HL-60/S4 treated with phorbol 12-myristate 13-acetate at 8.2 ng/mL for 4 days and 3 days (cell line): Measurements from ENCODE around the gene EIF4G2.
"Not testable (repeated sequence)": the region's sequence is repeated elsewhere in the genome, so short reads cannot be mapped to it uniquely, and the experiment has no call there.

Experiments used
- in situ Hi-C: fragments of 300-500 bp; cut with MboI; formaldehyde crosslinking; loops from 2 replicates; pipeline ENCODE4 v1.15.0; 2022; ENCODE audit warnings: low sequenced_read_pairs

The EIF4G2 gene

GRCh38 chr11:10808553-10809372, at the start of gene EIF4G2:
EIF4G2 (minus strand) TSS chr11:10808926.
- in situ Hi-C loops = no loop called here

- in situ Hi-C loops = no loop called here
Observed at GRCh38 chr11:10857709-10858438, 49.1 kb upstream of the EIF4G2 start, which contains the start of gene ZBED5. ZBED5 (minus strand) TSS chr11:10858053; CDS start chr11:10854945, 3,108 bp downstream.

- in situ Hi-C loops = no loop called here
Observed at GRCh38 chr11:10857459-10857708, 48.7 kb upstream of the EIF4G2 start.

GRCh38 chr11:10856689-10857458, 48.1 kb upstream of the EIF4G2 start:
- in situ Hi-C loops = no loop called here

GRCh38 chr11:10855295-10855694, 46.6 kb upstream of the EIF4G2 start:
- in situ Hi-C loops = no loop called here

- in situ Hi-C loops = no loop called here
Observed at GRCh38 chr11:10847960-10848860, 39.5 kb upstream of the EIF4G2 start.

- in situ Hi-C loops = no loop called here
Observed at GRCh38 chr11:10846660-10847059, 37.9 kb upstream of the EIF4G2 start.

GRCh38 chr11:10845589-10845988, 36.9 kb upstream of the EIF4G2 start:
- in situ Hi-C loops = no loop called here

GRCh38 chr11:10844796-10845195, 36.1 kb upstream of the EIF4G2 start:
- in situ Hi-C loops = no loop called here

GRCh38 chr11:10844356-10844755, 35.6 kb upstream of the EIF4G2 start:
- in situ Hi-C loops = no loop called here

- in situ Hi-C loops = no loop called here
Observed at GRCh38 chr11:10838881-10839280, 30.2 kb upstream of the EIF4G2 start.

- in situ Hi-C loops = no loop called here
Observed at GRCh38 chr11:10838083-10838482, 29.4 kb upstream of the EIF4G2 start.

- in situ Hi-C loops = not testable (repeated sequence)
Observed at GRCh38 chr11:10836884-10837283, 28.2 kb upstream of the EIF4G2 start.

GRCh38 chr11:10829139-10829538, 20.4 kb upstream of the EIF4G2 start:
- in situ Hi-C loops = no loop called here

- in situ Hi-C loops = no loop called here
Observed at GRCh38 chr11:10828402-10828801, 19.7 kb upstream of the EIF4G2 start.

GRCh38 chr11:10824888-10825287, 16.2 kb upstream of the EIF4G2 start:
- in situ Hi-C loops = no loop called here

- in situ Hi-C loops = no loop called here
Observed at GRCh38 chr11:10823152-10823579, 14.4 kb upstream of the EIF4G2 start.

GRCh38 chr11:10822491-10822890, 13.8 kb upstream of the EIF4G2 start:
- in situ Hi-C loops = not testable (repeated sequence)

- in situ Hi-C loops = no loop called here
Observed at GRCh38 chr11:10818594-10818993, 9.9 kb upstream of the EIF4G2 start.

GRCh38 chr11:10813945-10814344, 5.2 kb upstream of the EIF4G2 start:
- in situ Hi-C loops = no loop called here
